H9 (cell line): ENCODE measurements around the gene CCDC116. TPM values are rescaled to one million over a fixed set of nuclear protein-coding genes. Genes with fewer than 3 reads are reported as not detected.

Experiments used
- DNase-seq: peaks from one replicate; pipeline ENCODE4 v3.0.0-alpha.2; 2017
- H2AFZ ChIP-seq: one replicate; pipeline ENCODE4 v1.6.1; 2013; ENCODE audit warnings: mild to moderate bottlenecking, low read length, control low read depth, moderate library complexity
- H2AK5ac ChIP-seq: 2 replicates; pipeline ENCODE4 v1.6.1; 2013; ENCODE audit warnings: low read length, control low read depth, mixed read lengths; ENCODE audit not compliant: insufficient read length
- H2BK120ac ChIP-seq: one replicate; pipeline ENCODE4 v1.6.1; 2013; ENCODE audit warnings: low read depth, mild to moderate bottlenecking, low read length, control low read depth, inconsistent platforms; ENCODE audit not compliant: poor library complexity, severe bottlenecking
- H2BK12ac ChIP-seq: 2 replicates; pipeline ENCODE4 v1.6.1; 2013; ENCODE audit warnings: low read length, control low read depth, mixed read lengths, low read depth; ENCODE audit not compliant: insufficient read length
- H2BK15ac ChIP-seq: 2 replicates; pipeline ENCODE4 v1.6.1; 2013; ENCODE audit warnings: low read depth, low read length, control low read depth
- H2BK20ac ChIP-seq: one replicate; pipeline ENCODE4 v1.6.1; 2013; ENCODE audit warnings: low read depth, mild to moderate bottlenecking, low read length, control low read depth, inconsistent platforms; ENCODE audit not compliant: poor library complexity, severe bottlenecking
- H2BK5ac ChIP-seq: 2 replicates; pipeline ENCODE4 v1.6.1; 2013; ENCODE audit warnings: low read length, control low read depth, mixed read lengths; ENCODE audit not compliant: insufficient read length
- H3K14ac ChIP-seq: 2 replicates; pipeline ENCODE4 v1.6.1; 2013; ENCODE audit warnings: low read length, control low read depth; ENCODE audit not compliant: insufficient read depth
- H3K18ac ChIP-seq: 2 replicates; pipeline ENCODE4 v1.6.1; 2013; ENCODE audit warnings: low read depth, mild to moderate bottlenecking, mixed read lengths, low read length, control low read depth; ENCODE audit not compliant: insufficient read length
- H3K23ac ChIP-seq: 2 replicates; pipeline ENCODE4 v1.6.1; 2013; ENCODE audit warnings: low read length, control low read depth, mixed read lengths, low read depth; ENCODE audit not compliant: insufficient read length
- H3K23me2 ChIP-seq: 2 replicates; pipeline ENCODE4 v1.6.1; 2013; ENCODE audit warnings: low read depth, mild to moderate bottlenecking, mixed read lengths, low read length, control low read depth; ENCODE audit not compliant: insufficient read length, poor library complexity, severe bottlenecking
- H3K27ac ChIP-seq: 2 replicates; pipeline ENCODE4 v1.5.1; 2013; ENCODE audit warnings: low read length, control low read depth, mixed read lengths, low read depth; ENCODE audit not compliant: insufficient read length
- H3K27me3 ChIP-seq: 2 replicates; pipeline ENCODE4 v1.6.1; 2013; ENCODE audit warnings: low read length, control low read depth, inconsistent platforms; ENCODE audit not compliant: insufficient read depth
- H3K4ac ChIP-seq: 2 replicates; pipeline ENCODE4 v1.6.1; 2013; ENCODE audit warnings: low read depth, mild to moderate bottlenecking, control low read depth, inconsistent platforms, low read length, moderate library complexity
- H3K4me1 ChIP-seq: 2 replicates; pipeline ENCODE4 v1.6.1; 2013; ENCODE audit warnings: low read length, control low read depth, inconsistent platforms; ENCODE audit not compliant: insufficient read depth
- H3K4me2 ChIP-seq: 2 replicates; pipeline ENCODE4 v1.6.1; 2013; ENCODE audit warnings: low read length, control low read depth, mixed read lengths; ENCODE audit not compliant: insufficient read length, insufficient read depth
- H3K56ac ChIP-seq: 2 replicates; pipeline ENCODE4 v1.6.1; 2013; ENCODE audit warnings: low read depth, mild to moderate bottlenecking, mixed read lengths, low read length, control low read depth; ENCODE audit not compliant: insufficient read length
- H3K79me1 ChIP-seq: 2 replicates; pipeline ENCODE4 v1.6.1; 2013; ENCODE audit warnings: low read depth, mild to moderate bottlenecking, moderate library complexity, low read length, control low read depth, inconsistent platforms; ENCODE audit not compliant: insufficient read depth, poor library complexity, severe bottlenecking
- H3K79me2 ChIP-seq: 2 replicates; pipeline ENCODE4 v1.6.1; 2013; ENCODE audit warnings: low read length, control low read depth, inconsistent platforms; ENCODE audit not compliant: insufficient read depth
- H3K9ac ChIP-seq: 2 replicates; pipeline ENCODE4 v1.6.1; 2013; ENCODE audit warnings: low read length, control low read depth, mixed read lengths; ENCODE audit not compliant: insufficient read length; ENCODE audit errors: extremely low read depth
- H3K9me3 ChIP-seq: one replicate; pipeline ENCODE4 v1.6.1; 2013; ENCODE audit warnings: low read depth, low read length, inconsistent platforms; ENCODE audit not compliant: control insufficient read depth
- H3T11ph ChIP-seq: one replicate; pipeline ENCODE4 v1.6.1; 2013; ENCODE audit warnings: mild to moderate bottlenecking, low read length, control low read depth, inconsistent platforms
- H4K20me1 ChIP-seq: one replicate; pipeline ENCODE4 v1.6.1; 2013; ENCODE audit not compliant: control insufficient read depth, insufficient read length, insufficient read depth
- H4K5ac ChIP-seq: 2 replicates; pipeline ENCODE4 v1.6.1; 2013; ENCODE audit warnings: low read depth, mild to moderate bottlenecking, mixed read lengths, low read length, control low read depth; ENCODE audit not compliant: insufficient read length
- H4K8ac ChIP-seq: replicated peaks from 2 replicates; pipeline ENCODE4 v1.6.1; 2013; ENCODE audit warnings: low read length, control low read depth, mixed read lengths, low read depth; ENCODE audit not compliant: insufficient read length
- H4K91ac ChIP-seq: 2 replicates; pipeline ENCODE4 v1.6.1; 2013; ENCODE audit warnings: low read depth, mild to moderate bottlenecking, moderate library complexity, mixed read lengths, low read length, control low read depth; ENCODE audit not compliant: insufficient read length
- H3K27ac Mint-ChIP-seq, 3 experiments: 2 replicates in 2 of 3; 3 replicates in 1 of 3; pipeline ENCODE4 v1.8.0; 2020 to 2021; ENCODE audit warnings: mixed read lengths in 3 of 3, mild to moderate bottlenecking in 1 of 3, moderate library complexity in 1 of 3
- H3K27me3 Mint-ChIP-seq: 2 replicates; pipeline ENCODE4 v1.8.0; 2021; ENCODE audit warnings: low read depth, mild to moderate bottlenecking, moderate library complexity, mixed read lengths
- H3K36me3 Mint-ChIP-seq, 3 experiments: 2 replicates in 2 of 3; 3 replicates in 1 of 3; pipeline ENCODE4 v1.8.0; 2020 to 2021; ENCODE audit warnings: low read depth in 3 of 3, mixed read lengths in 3 of 3; ENCODE audit not compliant: insufficient read depth in 1 of 3
- H3K4me1 Mint-ChIP-seq, 2 experiments: 2 replicates each; pipeline ENCODE4 v1.8.0; 2020; ENCODE audit warnings: mixed read lengths in 2 of 2
- H3K4me3 Mint-ChIP-seq, 2 experiments: 2 replicates in 1 of 2; 3 replicates in 1 of 2; pipeline ENCODE4 v1.8.0; 2020 to 2021; ENCODE audit warnings: mild to moderate bottlenecking in 2 of 2, mixed read lengths in 2 of 2, moderate library complexity in 1 of 2
- H3K9me3 Mint-ChIP-seq, 2 experiments: 2 replicates in 1 of 2; 3 replicates in 1 of 2; pipeline ENCODE4 v1.8.0; 2020; ENCODE audit warnings: mild to moderate bottlenecking in 2 of 2, mixed read lengths in 2 of 2, moderate library complexity in 1 of 2
- WGBS: extraction: QIAGEN DNeasy Blood & Tissue Kit; methylation state at CpG from one replicate; pipeline ENCODE4 v1.1.7; 2013; ENCODE audit warnings: missing lambda C conversion rate, low lambda C conversion rate, mixed read lengths; ENCODE audit not compliant: insufficient read length; ENCODE audit errors: extremely low coverage; 5-methylcytosine and 5-hydroxymethylcytosine counted together
- total RNA-seq: library from RNA; stranded (reverse); gene quantifications from 2 replicates; pipeline ENCODE4 v1.2.1, GENCODE V29; 2021
- TF ChIP-seq, protein P1 (sequence below): fragments of 200-600 bp; sonication (generic); conservative IDR thresholded peaks from 3 replicates; pipeline ENCODE4 v1.8.0; 2021; ENCODE audit warnings: antibody characterized with exemption, mild to moderate bottlenecking

Gene CCDC116
- total RNA-seq, 1 experiment from 2014 or later: 0.63 TPM

GRCh38 chr22:21659864-21660525, 27.4 kb downstream of the CCDC116 start:
- Histone ChIP-seq H3K27ac (no peak overlapping the region), H3K4ac (no peak overlapping the region), H3K27me3 (no peaks in the 10 kb centered on the region), H4K91ac (no peak overlapping the region), H2BK20ac (no peak overlapping the region), H4K8ac (no peak overlapping the region), H3K9ac (no peak overlapping the region), H4K5ac (no peak overlapping the region), H2BK5ac (no peak overlapping the region), H3K4me1 (peaks cover 4% of the 10 kb centered on the region; the same call in 1 of the 2 replicates), H3K56ac (no peak overlapping the region), H3K14ac (no peak overlapping the region), H2BK120ac (no peak overlapping the region), H3K9me3 (no peaks in the 10 kb centered on the region), H2AFZ (no peak overlapping the region), H3K79me2 (no peaks in the 10 kb centered on the region), H3T11ph (no peak overlapping the region), H3K79me1 (no peaks in the 10 kb centered on the region), H3K23ac (no peak overlapping the region), H2BK15ac (no peak overlapping the region), H4K20me1 (no peaks in the 10 kb centered on the region), H2BK12ac (no peak overlapping the region), H3K23me2 (peaks cover 6% of the 10 kb centered on the region), H3K18ac (no peak overlapping the region), H3K4me2 (no peak overlapping the region), H2AK5ac (no peak overlapping the region)
- Mint-ChIP-seq H3K27me3 (peaks cover 21% of the 10 kb centered on the region), H3K9me3 (no peaks in the 10 kb centered on the region), H3K4me1 (peaks cover 11 to 13% of the 10 kb centered on the region in 2 experiments), H3K4me3 (no peak overlapping the region), H3K36me3 (peaks cover 0 to 6% (median 0%) of the 10 kb centered on the region in 3 experiments; a peak in 1 of 7 replicates), H3K27ac (no peak overlapping the region)
- TF ChIP-seq, protein P1, sequence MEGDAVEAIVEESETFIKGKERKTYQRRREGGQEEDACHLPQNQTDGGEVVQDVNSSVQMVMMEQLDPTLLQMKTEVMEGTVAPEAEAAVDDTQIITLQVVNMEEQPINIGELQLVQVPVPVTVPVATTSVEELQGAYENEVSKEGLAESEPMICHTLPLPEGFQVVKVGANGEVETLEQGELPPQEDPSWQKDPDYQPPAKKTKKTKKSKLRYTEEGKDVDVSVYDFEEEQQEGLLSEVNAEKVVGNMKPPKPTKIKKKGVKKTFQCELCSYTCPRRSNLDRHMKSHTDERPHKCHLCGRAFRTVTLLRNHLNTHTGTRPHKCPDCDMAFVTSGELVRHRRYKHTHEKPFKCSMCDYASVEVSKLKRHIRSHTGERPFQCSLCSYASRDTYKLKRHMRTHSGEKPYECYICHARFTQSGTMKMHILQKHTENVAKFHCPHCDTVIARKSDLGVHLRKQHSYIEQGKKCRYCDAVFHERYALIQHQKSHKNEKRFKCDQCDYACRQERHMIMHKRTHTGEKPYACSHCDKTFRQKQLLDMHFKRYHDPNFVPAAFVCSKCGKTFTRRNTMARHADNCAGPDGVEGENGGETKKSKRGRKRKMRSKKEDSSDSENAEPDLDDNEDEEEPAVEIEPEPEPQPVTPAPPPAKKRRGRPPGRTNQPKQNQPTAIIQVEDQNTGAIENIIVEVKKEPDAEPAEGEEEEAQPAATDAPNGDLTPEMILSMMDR: no peak
- no peak for DNase-seq
- no CpG with 5 or more reads among the region's 7 CpGs for WGBS
